ENCODE measurements around the gene MVD.

MVD gene

GRCh38 chr16:88662843-88663606, at the start of gene MVD:
Gene MVD (minus strand): TSS chr16:88663091. CDS start chr16:88663080, 11 bp downstream.
- peak; percentile 89 to 91 for DNase-seq (ENCODE audit: low read depth in 1 of 2, low spot score in 1 of 2)

GRCh38 chr16:88712362-88712979, 49.6 kb upstream of the MVD start:
- no peak for DNase-seq (ENCODE audit: low read depth in 1 of 2, low spot score in 1 of 2)

- no peak for DNase-seq (ENCODE audit: low read depth in 1 of 2, low spot score in 1 of 2)
Observed at GRCh38 chr16:88711750-88712340, 49.0 kb upstream of the MVD start.

- DNase-seq (ENCODE audit: low read depth in 1 of 2, low spot score in 1 of 2): no peak
Observed at GRCh38 chr16:88710556-88710955, 47.7 kb upstream of the MVD start.

- no peak for DNase-seq (ENCODE audit: low read depth in 1 of 2, low spot score in 1 of 2)
Observed at GRCh38 chr16:88706965-88707826, 44.3 kb upstream of the MVD start.

GRCh38 chr16:88706229-88706964, 43.5 kb upstream of the MVD start, which contains the start of the genes CTU2 and RNF166:
Gene CTU2 (plus strand): TSS chr16:88706503. CDS start chr16:88706531, 28 bp downstream.
Gene RNF166 (minus strand): TSS chr16:88706408. CDS start chr16:88706325, 83 bp downstream.
- peak; percentile 80 to 92 for DNase-seq (ENCODE audit: low read depth in 1 of 2, low spot score in 1 of 2)

- DNase-seq (ENCODE audit: low read depth in 1 of 2, low spot score in 1 of 2): no peak
Observed at GRCh38 chr16:88705801-88706228, 42.9 kb upstream of the MVD start.

- no peak for DNase-seq (ENCODE audit: low read depth in 1 of 2, low spot score in 1 of 2)
Observed at GRCh38 chr16:88705076-88705684, 42.3 kb upstream of the MVD start.

- peak; percentile 43 to 44 for DNase-seq (ENCODE audit: low read depth in 1 of 2, low spot score in 1 of 2)
Observed at GRCh38 chr16:88703486-88704309, 40.8 kb upstream of the MVD start.

GRCh38 chr16:88702371-88703210, 39.7 kb upstream of the MVD start:
- DNase-seq (ENCODE audit: low read depth in 1 of 2, low spot score in 1 of 2): no peak

- DNase-seq (ENCODE audit: low read depth in 1 of 2, low spot score in 1 of 2): no peak
Observed at GRCh38 chr16:88701581-88702370, 38.9 kb upstream of the MVD start.

- DNase-seq (ENCODE audit: low read depth in 1 of 2, low spot score in 1 of 2): peak; percentile 87 to 89
Observed at GRCh38 chr16:88700636-88701482, 38.0 kb upstream of the MVD start.

GRCh38 chr16:88700322-88700635, 37.4 kb upstream of the MVD start:
- no peak for DNase-seq (ENCODE audit: low read depth in 1 of 2, low spot score in 1 of 2)

GRCh38 chr16:88699180-88699579, 36.3 kb upstream of the MVD start:
- no peak for DNase-seq (ENCODE audit: low read depth in 1 of 2, low spot score in 1 of 2)

GRCh38 chr16:88698646-88699045, 35.8 kb upstream of the MVD start:
- DNase-seq (ENCODE audit: low read depth in 1 of 2, low spot score in 1 of 2): no peak

- no peak for DNase-seq (ENCODE audit: low read depth in 1 of 2, low spot score in 1 of 2)
Observed at GRCh38 chr16:88697831-88698615, 35.1 kb upstream of the MVD start.
